Esophagus muscularis mucosa (tissue), 4 donors: Measurements from ENCODE around the gene RTN3. TPM values are rescaled to one million over a fixed set of nuclear protein-coding genes. Genes with fewer than 3 reads are reported as not detected.
"Not testable (repeated sequence)": the region's sequence is repeated elsewhere in the genome, so short reads cannot be mapped to it uniquely, and the experiment has no call there.

Source experiments
- DNase-seq: peaks from one replicate; pipeline ENCODE4 v3.0.0-alpha.2; 2017; ENCODE audit errors: extremely low spot score
- H3K27ac ChIP-seq, 4 donors: fragments of 200-600 bp; sonication (generic); replicated peaks in 1 of 4; 1 replicate in 3 of 4; 2 replicates in 1 of 4; pipeline ENCODE4 v1.5.1; 2016 to 2019; ENCODE audit warnings: mild to moderate bottlenecking in 1 of 4
- H3K27me3 ChIP-seq, 4 donors: fragments of 200-600 bp; sonication (generic); one replicate each; pipeline versions ENCODE4 v1.5.1 to v1.6.0; 2016 to 2019
- H3K36me3 ChIP-seq, 4 donors: fragments of 200-600 bp; sonication (generic); one replicate each; pipeline ENCODE4 v1.5.1; 2016 to 2019
- H3K4me1 ChIP-seq, 4 donors: fragments of 200-600 bp; sonication (generic); one replicate each; pipeline ENCODE4 v1.5.1; 2016 to 2019
- H3K4me3 ChIP-seq, 4 donors: fragments of 200-600 bp; sonication (generic); 1 replicate in 2 of 4; 2 replicates in 2 of 4; pipeline ENCODE4 v1.5.1; 2016 to 2019; ENCODE audit warnings: mild to moderate bottlenecking in 4 of 4, moderate library complexity in 1 of 4
- H3K9me3 ChIP-seq, 4 donors: fragments of 200-600 bp; sonication (generic); 1 replicate in 3 of 4; 2 replicates in 1 of 4; pipeline ENCODE4 v1.5.1; 2016 to 2019
- EP300 ChIP-seq: sonication (generic); formaldehyde crosslinking; IDR thresholded peaks from one replicate; pipeline ENCODE4 v1.6.1; 2017; ENCODE audit warnings: antibody characterized with exemption
- POLR2A ChIP-seq: fragments of 450-650 bp; IDR thresholded peaks from one replicate; pipeline ENCODE4 v1.6.1; 2017; ENCODE audit warnings: antibody characterized with exemption, moderate library complexity, mild to moderate bottlenecking, low read depth
- POLR2AphosphoS5 ChIP-seq, 2 donors: sonication (generic); formaldehyde crosslinking; IDR thresholded peaks; one replicate each; pipeline ENCODE4 v1.6.1; 2017; ENCODE audit warnings: antibody characterized with exemption in 2 of 2
- WGBS: methylation state at CpG from one replicate; pipeline ENCODE4 v1.1.5; 2018; 5-methylcytosine and 5-hydroxymethylcytosine counted together
- intact Hi-C: fragments of 100-400 bp; cut with DNase I; formaldehyde crosslinking; loops from one replicate; pipeline ENCODE4 v1.15.1; 2023
- total RNA-seq, 4 donors: library from RNA; depleted of rRNA; stranded (reverse); fragments of >200 nt; gene quantifications; one replicate each; pipeline versions ENCODE4 v1.1.0 to v1.2.1, GENCODE V29; 2016
- TF ChIP-seq, protein P1 (sequence below), 3 experiments: fragments of 200-600 bp in 2 of 3; fragments of 450-650 bp in 1 of 3; sonication (generic) in 2 of 3; IDR thresholded peaks; one replicate each; pipeline ENCODE4 v1.5.1; 2017 to 2019; ENCODE audit warnings: antibody characterized with exemption in 3 of 3, mild to moderate bottlenecking in 2 of 3, moderate library complexity in 1 of 3

Gene RTN3, protein sequence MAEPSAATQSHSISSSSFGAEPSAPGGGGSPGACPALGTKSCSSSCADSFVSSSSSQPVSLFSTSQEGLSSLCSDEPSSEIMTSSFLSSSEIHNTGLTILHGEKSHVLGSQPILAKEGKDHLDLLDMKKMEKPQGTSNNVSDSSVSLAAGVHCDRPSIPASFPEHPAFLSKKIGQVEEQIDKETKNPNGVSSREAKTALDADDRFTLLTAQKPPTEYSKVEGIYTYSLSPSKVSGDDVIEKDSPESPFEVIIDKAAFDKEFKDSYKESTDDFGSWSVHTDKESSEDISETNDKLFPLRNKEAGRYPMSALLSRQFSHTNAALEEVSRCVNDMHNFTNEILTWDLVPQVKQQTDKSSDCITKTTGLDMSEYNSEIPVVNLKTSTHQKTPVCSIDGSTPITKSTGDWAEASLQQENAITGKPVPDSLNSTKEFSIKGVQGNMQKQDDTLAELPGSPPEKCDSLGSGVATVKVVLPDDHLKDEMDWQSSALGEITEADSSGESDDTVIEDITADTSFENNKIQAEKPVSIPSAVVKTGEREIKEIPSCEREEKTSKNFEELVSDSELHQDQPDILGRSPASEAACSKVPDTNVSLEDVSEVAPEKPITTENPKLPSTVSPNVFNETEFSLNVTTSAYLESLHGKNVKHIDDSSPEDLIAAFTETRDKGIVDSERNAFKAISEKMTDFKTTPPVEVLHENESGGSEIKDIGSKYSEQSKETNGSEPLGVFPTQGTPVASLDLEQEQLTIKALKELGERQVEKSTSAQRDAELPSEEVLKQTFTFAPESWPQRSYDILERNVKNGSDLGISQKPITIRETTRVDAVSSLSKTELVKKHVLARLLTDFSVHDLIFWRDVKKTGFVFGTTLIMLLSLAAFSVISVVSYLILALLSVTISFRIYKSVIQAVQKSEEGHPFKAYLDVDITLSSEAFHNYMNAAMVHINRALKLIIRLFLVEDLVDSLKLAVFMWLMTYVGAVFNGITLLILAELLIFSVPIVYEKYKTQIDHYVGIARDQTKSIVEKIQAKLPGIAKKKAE
- 10 to 100 TPM; 79.5 to 97.4 (median 87.1) TPM for total RNA-seq

GRCh38 chr11:63681321-63682065, at the start of gene RTN3:
RTN3 (plus strand) TSS chr11:63681500; CDS start chr11:63681637, 137 bp downstream.
- intact Hi-C loops, result no loop called here
- peak; percentile 98 for DNase-seq
- TF ChIP-seq POLR2AphosphoS5 (IDR thresholded peaks at IDR 0.05) (peak; percentile 98 to 99), POLR2A (peak; percentile 86), EP300 (no peak)
- TF ChIP-seq, protein P1, sequence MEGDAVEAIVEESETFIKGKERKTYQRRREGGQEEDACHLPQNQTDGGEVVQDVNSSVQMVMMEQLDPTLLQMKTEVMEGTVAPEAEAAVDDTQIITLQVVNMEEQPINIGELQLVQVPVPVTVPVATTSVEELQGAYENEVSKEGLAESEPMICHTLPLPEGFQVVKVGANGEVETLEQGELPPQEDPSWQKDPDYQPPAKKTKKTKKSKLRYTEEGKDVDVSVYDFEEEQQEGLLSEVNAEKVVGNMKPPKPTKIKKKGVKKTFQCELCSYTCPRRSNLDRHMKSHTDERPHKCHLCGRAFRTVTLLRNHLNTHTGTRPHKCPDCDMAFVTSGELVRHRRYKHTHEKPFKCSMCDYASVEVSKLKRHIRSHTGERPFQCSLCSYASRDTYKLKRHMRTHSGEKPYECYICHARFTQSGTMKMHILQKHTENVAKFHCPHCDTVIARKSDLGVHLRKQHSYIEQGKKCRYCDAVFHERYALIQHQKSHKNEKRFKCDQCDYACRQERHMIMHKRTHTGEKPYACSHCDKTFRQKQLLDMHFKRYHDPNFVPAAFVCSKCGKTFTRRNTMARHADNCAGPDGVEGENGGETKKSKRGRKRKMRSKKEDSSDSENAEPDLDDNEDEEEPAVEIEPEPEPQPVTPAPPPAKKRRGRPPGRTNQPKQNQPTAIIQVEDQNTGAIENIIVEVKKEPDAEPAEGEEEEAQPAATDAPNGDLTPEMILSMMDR (IDR thresholded peaks at IDR 0.05), result peak in 2 of 3 experiments; percentile 56 to 64
- H3K4me3 ChIP-seq, result peak within 1 kb of the TSS; percentile 74 to 93 (median 90)
- no peaks in the 10 kb centered on the region for H3K9me3 ChIP-seq
- peaks cover 21 to 48% (median 45%) of the 10 kb centered on the region in 4 donors for H3K4me1 ChIP-seq
- H3K36me3 ChIP-seq, result no peaks in the 10 kb centered on the region
- no peaks in the 10 kb centered on the region for H3K27me3 ChIP-seq
- WGBS, result under 1% methylated on average over 35 of the region's 74 CpGs
- peak within 1 kb of the TSS; percentile 95 to 97 (median 96) for H3K27ac ChIP-seq

GRCh38 chr11:63635762-63636465, 45.4 kb upstream of the RTN3 start:
- DNase-seq, result no peak
- WGBS, result 62% methylated on average over 10 of the region's 10 CpGs
- Histone ChIP-seq H3K4me1 (peaks cover 0 to 19% (median 12%) of the 10 kb centered on the region in 4 donors), H3K9me3 (no peaks in the 10 kb centered on the region), H3K27me3 (no peaks in the 10 kb centered on the region), H3K36me3 (peaks cover 36 to 78% (median 71%) of the 10 kb centered on the region in 4 donors), H3K27ac (peak overlapping the region in 1 of 4 donors; percentile 38), H3K4me3 (no peak overlapping the region)
- intact Hi-C loops, result loop anchor here (2.0 to 5.0 kb wide), 2 partner anchors 101 to 157 kb away; no protein-coding TSS in a partner anchor
- TF ChIP-seq, protein P1 (IDR thresholded peaks at IDR 0.05), result peak; percentile 74 to 83 (median 77)
- no peak for TF ChIP-seq POLR2A
- peak in 1 of 2 donors; percentile 29 for TF ChIP-seq POLR2AphosphoS5 (IDR thresholded peaks at IDR 0.05)

DNA sequence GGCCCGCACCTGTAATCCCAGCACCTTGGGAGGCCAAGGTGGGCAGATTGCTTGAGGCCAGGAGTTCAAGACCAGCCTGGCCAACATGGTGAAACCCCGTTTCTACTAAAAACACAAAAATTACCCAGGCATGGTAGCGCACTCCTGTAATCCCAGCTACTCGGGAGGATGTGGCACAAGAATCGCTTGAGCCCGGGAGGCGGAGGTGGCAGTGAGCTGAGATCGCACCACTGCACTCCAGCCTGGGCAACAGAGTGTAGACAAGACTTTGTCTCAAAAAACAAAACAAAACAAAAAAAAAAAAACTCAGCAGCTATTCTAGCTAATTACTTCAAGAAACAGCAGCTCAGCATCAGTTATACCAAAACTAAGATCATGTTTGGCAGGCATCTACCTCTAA, 42.9 kb upstream of the RTN3 start:
- not testable (repeated sequence) for H3K4me3 ChIP-seq, H3K9me3 ChIP-seq, H3K27ac ChIP-seq, DNase-seq, H3K27me3 ChIP-seq
- intact Hi-C loops, result loop anchor here (5.0 kb wide), 1 partner anchor 99 kb away; no protein-coding TSS in a partner anchor
- H3K36me3 ChIP-seq, result peaks cover 30 to 78% (median 71%) of the 10 kb centered on the region in 4 donors
- WGBS, result 98% methylated on average over 7 of the region's 8 CpGs
- H3K4me1 ChIP-seq, result peaks cover 0 to 23% (median 13%) of the 10 kb centered on the region in 4 donors

DNA sequence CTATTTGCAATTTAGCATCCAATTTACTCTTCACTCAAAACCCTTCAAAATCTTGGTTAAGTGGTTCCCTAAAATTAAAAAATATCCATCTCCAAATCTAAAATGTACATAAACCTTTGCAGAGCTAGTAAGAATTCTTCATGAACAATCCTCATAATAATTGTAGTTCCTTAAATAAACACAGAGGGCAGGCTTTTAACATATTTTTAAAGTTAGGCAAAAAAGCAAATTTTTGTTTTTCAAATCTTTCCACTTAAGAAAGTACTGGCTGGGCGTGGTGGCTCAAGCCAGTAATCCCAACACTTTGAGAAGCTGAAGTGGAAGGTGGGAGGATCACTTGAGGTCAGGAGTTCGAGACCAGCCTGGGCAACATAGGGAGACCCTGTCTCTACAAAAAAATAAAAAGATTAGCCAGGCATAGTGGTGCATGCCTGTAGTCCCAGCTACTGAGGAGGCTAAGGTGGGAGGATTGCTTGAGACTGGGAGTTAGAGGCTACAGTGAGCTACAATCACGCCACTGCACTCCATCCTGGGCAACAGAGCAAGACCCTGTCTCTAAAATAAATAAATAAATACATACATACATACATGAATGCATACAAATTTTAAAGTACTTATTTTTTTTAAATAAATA, 42.0 kb upstream of the RTN3 start:
- intact Hi-C loops, result loop anchor here (5.0 kb wide), 1 partner anchor 98 kb away; no protein-coding TSS in a partner anchor
- Histone ChIP-seq H3K4me1 (peaks cover 0 to 21% (median 12%) of the 10 kb centered on the region in 4 donors), H3K27me3 (no peaks in the 10 kb centered on the region), H3K4me3 (no peak overlapping the region), H3K36me3 (peaks cover 33 to 80% (median 74%) of the 10 kb centered on the region in 4 donors), H3K9me3 (no peaks in the 10 kb centered on the region), H3K27ac (peak overlapping the region in 3 of 4 donors; percentile 8 to 39 (median 32))
- 74% methylated on average over 3 of the region's 3 CpGs for WGBS
- TF ChIP-seq, protein P1 (IDR thresholded peaks at IDR 0.05), result peak; percentile 39 to 52 (median 43)
- TF ChIP-seq POLR2AphosphoS5 (IDR thresholded peaks at IDR 0.05) (no peak), EP300 (no peak)
- DNase-seq, result no peak
